HG02884 (cell line): Measurements from ENCODE around the gene PLVAP.

ENCODE experiments used
- ATAC-seq: cut with Tn5 transposase; IDR thresholded peaks from one replicate; pipeline ENCODE4 v1.9.1; 2021; ENCODE audit warnings: mild to moderate bottlenecking, moderate library complexity; ENCODE audit not compliant: unreplicated experiment

Gene PLVAP

GRCh38 chr19:17304386-17305215, 72.5 kb downstream of the PLVAP start:
- no peak for ATAC-seq

GRCh38 chr19:17303940-17304267, 73.2 kb downstream of the PLVAP start:
- no peak for ATAC-seq

- peak; percentile 47 for ATAC-seq
Measured at GRCh38 chr19:17303167-17303939, 73.8 kb downstream of the PLVAP start, which contains the start of gene ABHD8. Gene ABHD8 (minus strand): TSS chr19:17303425. CDS start chr19:17301616, 1,809 bp downstream.

- ATAC-seq = no peak
Measured at GRCh38 chr19:17302391-17303166, 74.6 kb downstream of the PLVAP start.
